Activated T-helper 1 cell treated with anti-CD3 and anti-CD28 coated beads, Interleukin-12 subunit alpha, Interleukin-12 subunit beta, Interleukin-2, Interleukin-4 antibody, amounts not matched to agents 30 ng/mL and 10 ng/mL and 1 ng/mL, durations not matched to agents 14 hours and 24 hours and 36 hours (primary cell): ENCODE results near the gene RGR. TPM values are rescaled to one million over a fixed set of nuclear protein-coding genes. Genes with fewer than 3 reads are reported as not detected.
"Not testable (repeated sequence)": the region's sequence is repeated elsewhere in the genome, so short reads cannot be mapped to it uniquely, and the experiment has no call there.

Experiments
- DNase-seq: peaks from one replicate; pipeline ENCODE4 v3.0.0; 2021; ENCODE audit warnings: low spot score
- H3K27ac Mint-ChIP-seq: one replicate; pipeline ENCODE4 v1.8.0; 2021; ENCODE audit warnings: mild to moderate bottlenecking, mixed read lengths
- H3K27me3 Mint-ChIP-seq: one replicate; pipeline ENCODE4 v1.8.0; 2022; ENCODE audit warnings: mild to moderate bottlenecking, moderate library complexity, mixed read lengths; ENCODE audit not compliant: insufficient read depth
- H3K36me3 Mint-ChIP-seq: one replicate; pipeline ENCODE4 v1.8.0; 2021; ENCODE audit warnings: low read depth, mixed read lengths
- H3K4me1 Mint-ChIP-seq: one replicate; pipeline ENCODE4 v1.8.0; 2021; ENCODE audit warnings: low read depth, mixed read lengths
- H3K4me3 Mint-ChIP-seq: one replicate; pipeline ENCODE4 v1.8.0; 2021; ENCODE audit warnings: mild to moderate bottlenecking, moderate library complexity, mixed read lengths
- H3K9me3 Mint-ChIP-seq: one replicate; pipeline ENCODE4 v1.8.0; 2021; ENCODE audit warnings: mixed read lengths
- intact Hi-C: fragments of 100-400 bp; cut with micrococcal nuclease; formaldehyde crosslinking; loops from one replicate; pipeline ENCODE4 v1.15.1; 2024
- total RNA-seq: library from RNA; stranded (reverse); gene quantifications from 2 replicates; pipeline ENCODE4 v1.2.3, GENCODE V29; 2022

RGR gene
- total RNA-seq, 1 donor from 2014 or later: not detected

GRCh38 chr10:84267503-84268126, 22.8 kb downstream of the RGR start:
- Mint-ChIP-seq H3K27me3 (peaks cover 10% of the 10 kb centered on the region), H3K9me3 (no peaks in the 10 kb centered on the region), H3K4me1 (peaks cover 26% of the 10 kb centered on the region), H3K4me3 (no peak overlapping the region), H3K27ac (no peak overlapping the region), H3K36me3 (no peaks in the 10 kb centered on the region)
- DNase-seq: peak; percentile 62
- intact Hi-C loops: loop anchor here (1.0 to 10.0 kb wide), 4 partner anchors 26 to 447 kb away; partner anchors contain the start of gene CCSER2

GRCh38 chr10:84269162-84269561, 24.3 kb downstream of the RGR start:
- H3K4me3 Mint-ChIP-seq: no peak overlapping the region
- no peaks in the 10 kb centered on the region for H3K36me3 Mint-ChIP-seq
- no peak overlapping the region for H3K27ac Mint-ChIP-seq
- DNase-seq: no peak
- H3K4me1 Mint-ChIP-seq: peaks cover 26% of the 10 kb centered on the region
- no peaks in the 10 kb centered on the region for H3K9me3 Mint-ChIP-seq
- intact Hi-C loops: loop anchor here (5.0 to 10.0 kb wide), 2 partner anchors 38 to 446 kb away; no protein-coding TSS in a partner anchor
- H3K27me3 Mint-ChIP-seq: peaks cover 3% of the 10 kb centered on the region

DNA sequence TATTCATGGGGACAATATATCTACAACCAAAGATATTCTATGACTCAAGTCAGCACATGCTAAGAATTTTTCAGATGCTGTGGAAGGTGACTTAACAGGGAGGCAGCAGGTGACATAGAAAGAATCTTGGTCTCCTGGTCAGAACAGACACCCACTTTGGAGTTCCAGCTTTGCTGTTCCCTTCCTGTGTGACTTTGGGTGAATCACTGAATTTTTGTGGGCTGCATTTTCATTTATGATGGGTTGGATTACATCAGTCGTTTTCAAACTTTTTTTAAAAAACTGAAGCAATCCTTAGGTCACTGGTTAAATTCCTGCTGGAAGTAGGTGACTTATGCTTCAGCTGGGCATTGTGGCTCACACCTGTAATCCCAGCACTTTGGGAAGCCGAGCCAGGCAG, 24.9 kb downstream of the RGR start:
- intact Hi-C loops: loop anchor here (5.0 to 10.0 kb wide), 2 partner anchors 38 to 445 kb away; no protein-coding TSS in a partner anchor
- Mint-ChIP-seq H3K27ac (no peak overlapping the region), H3K36me3 (no peaks in the 10 kb centered on the region), H3K27me3 (no peaks in the 10 kb centered on the region), H3K9me3 (no peaks in the 10 kb centered on the region), H3K4me3 (no peak overlapping the region), H3K4me1 (peaks cover 21% of the 10 kb centered on the region)
- DNase-seq: no peak

DNA sequence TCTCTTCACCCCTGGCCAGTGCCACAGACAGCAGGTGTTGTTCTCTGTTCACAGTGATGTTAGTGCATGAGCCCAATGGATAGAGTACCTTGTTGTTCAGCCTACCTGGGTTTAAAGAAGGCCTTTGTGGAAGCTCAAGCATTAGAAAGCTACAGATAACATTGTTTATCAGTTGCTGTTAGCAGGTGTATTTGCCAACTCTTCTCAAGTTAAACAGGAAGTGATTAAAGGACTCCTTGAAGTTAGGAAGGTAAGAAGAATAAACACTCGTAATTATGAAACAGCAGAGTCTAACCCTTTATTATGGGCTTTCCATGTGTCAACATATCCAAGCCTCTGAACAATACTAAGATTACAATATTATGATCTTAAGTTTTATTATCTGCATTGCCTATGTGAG, 25.9 kb downstream of the RGR start:
- intact Hi-C loops: no loop called here
- H3K9me3 Mint-ChIP-seq: no peaks in the 10 kb centered on the region
- H3K27ac Mint-ChIP-seq: no peak overlapping the region
- peaks cover 5% of the 10 kb centered on the region for H3K27me3 Mint-ChIP-seq
- H3K4me3 Mint-ChIP-seq: no peak overlapping the region
- no peaks in the 10 kb centered on the region for H3K36me3 Mint-ChIP-seq
- H3K4me1 Mint-ChIP-seq: peaks cover 18% of the 10 kb centered on the region
- no peak for DNase-seq

- H3K27me3 Mint-ChIP-seq: peaks cover 32% of the 10 kb centered on the region
- H3K4me1 Mint-ChIP-seq, H3K9me3 Mint-ChIP-seq, intact Hi-C loops, H3K27ac Mint-ChIP-seq, H3K36me3 Mint-ChIP-seq, H3K4me3 Mint-ChIP-seq, DNase-seq: not testable (repeated sequence)
These were observed 35.1 kb downstream of the RGR start for GRCh38 chr10:84279876-84280475.

DNA sequence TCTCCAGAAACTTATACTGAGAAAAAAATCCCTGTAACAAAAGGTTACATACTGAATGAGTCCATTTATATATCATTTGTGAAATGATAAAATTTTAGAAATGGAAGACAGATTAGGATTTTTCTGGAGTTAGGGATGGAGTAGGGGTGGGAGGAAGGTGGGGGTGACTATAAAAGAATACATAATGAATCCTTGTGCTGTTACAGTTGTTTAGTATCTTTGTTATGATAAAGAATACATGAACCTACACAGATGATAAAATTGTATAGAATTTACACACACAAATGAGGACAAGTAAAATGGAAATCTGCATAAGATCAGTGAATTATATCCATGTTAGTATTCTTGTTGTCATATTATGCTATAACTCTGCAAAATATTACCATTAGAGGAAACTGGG, 41.8 kb downstream of the RGR start:
- intact Hi-C loops: no loop called here
- no peak overlapping the region for H3K4me3 Mint-ChIP-seq
- H3K4me1 Mint-ChIP-seq: no peaks in the 10 kb centered on the region
- H3K27me3 Mint-ChIP-seq: peaks cover 23% of the 10 kb centered on the region
- no peaks in the 10 kb centered on the region for H3K36me3 Mint-ChIP-seq
- no peak overlapping the region for H3K27ac Mint-ChIP-seq
- DNase-seq: no peak
- H3K9me3 Mint-ChIP-seq: no peaks in the 10 kb centered on the region

DNA sequence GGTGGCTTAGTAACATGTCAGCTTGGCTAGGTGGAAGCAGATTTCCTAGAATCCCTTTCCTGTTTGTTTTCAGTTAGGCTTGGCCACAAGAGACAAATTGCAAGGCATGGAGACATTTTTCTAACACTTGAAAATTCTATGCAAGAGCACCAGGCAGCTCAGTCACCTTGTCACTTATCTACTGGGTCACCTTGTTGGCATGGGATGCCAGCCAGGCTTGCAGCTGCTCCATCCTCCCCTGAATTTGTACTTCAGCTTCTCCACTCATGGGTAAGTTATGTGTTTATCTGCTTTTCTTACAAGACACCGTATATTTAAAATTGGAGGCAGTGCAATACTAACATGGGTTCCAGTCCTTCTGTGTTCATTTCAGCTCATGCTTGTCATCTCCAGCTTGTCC, 43.3 kb downstream of the RGR start:
- Mint-ChIP-seq H3K4me1 (no peaks in the 10 kb centered on the region), H3K9me3 (no peaks in the 10 kb centered on the region), H3K27me3 (peaks cover 22% of the 10 kb centered on the region), H3K27ac (no peak overlapping the region), H3K36me3 (no peaks in the 10 kb centered on the region), H3K4me3 (no peak overlapping the region)
- intact Hi-C loops: no loop called here
- no peak for DNase-seq

- H3K36me3 Mint-ChIP-seq: no peaks in the 10 kb centered on the region
- peaks cover 22% of the 10 kb centered on the region for H3K27me3 Mint-ChIP-seq
- intact Hi-C loops: no loop called here
- no peak overlapping the region for H3K27ac Mint-ChIP-seq
- no peak overlapping the region for H3K4me3 Mint-ChIP-seq
- DNase-seq: no peak
- peaks cover 15% of the 10 kb centered on the region for H3K4me1 Mint-ChIP-seq
- H3K9me3 Mint-ChIP-seq: no peaks in the 10 kb centered on the region
These were observed 44.8 kb downstream of the RGR start for GRCh38 chr10:84289521-84290200.

GRCh38 chr10:84290235-84290634, 45.4 kb downstream of the RGR start:
- DNase-seq: no peak
- H3K4me3 Mint-ChIP-seq: no peak overlapping the region
- no peaks in the 10 kb centered on the region for H3K36me3 Mint-ChIP-seq
- peaks cover 20% of the 10 kb centered on the region for H3K4me1 Mint-ChIP-seq
- H3K27me3 Mint-ChIP-seq: peaks cover 22% of the 10 kb centered on the region
- intact Hi-C loops: no loop called here
- H3K27ac Mint-ChIP-seq: no peak overlapping the region
- no peaks in the 10 kb centered on the region for H3K9me3 Mint-ChIP-seq

GRCh38 chr10:84291384-84291783, 46.5 kb downstream of the RGR start:
- Mint-ChIP-seq H3K9me3 (no peaks in the 10 kb centered on the region), H3K4me1 (peaks cover 22% of the 10 kb centered on the region), H3K27me3 (peaks cover 20% of the 10 kb centered on the region), H3K36me3 (no peaks in the 10 kb centered on the region), H3K27ac (no peak overlapping the region), H3K4me3 (no peak overlapping the region)
- intact Hi-C loops: no loop called here
- no peak for DNase-seq

GRCh38 chr10:84292502-84292901, 47.6 kb downstream of the RGR start:
- Mint-ChIP-seq H3K27ac (no peak overlapping the region), H3K4me3 (no peak overlapping the region), H3K9me3 (no peaks in the 10 kb centered on the region), H3K4me1 (peaks cover 22% of the 10 kb centered on the region), H3K36me3 (no peaks in the 10 kb centered on the region), H3K27me3 (peaks cover 20% of the 10 kb centered on the region)
- intact Hi-C loops: no loop called here
- DNase-seq: no peak

GRCh38 chr10:84293171-84293570, 48.3 kb downstream of the RGR start:
- H3K36me3 Mint-ChIP-seq: no peaks in the 10 kb centered on the region
- intact Hi-C loops: loop anchor here (1.0 kb wide), 2 partner anchors 26 to 36 kb away; no protein-coding TSS in a partner anchor
- H3K4me1 Mint-ChIP-seq: peaks cover 22% of the 10 kb centered on the region
- no peak for DNase-seq
- no peaks in the 10 kb centered on the region for H3K9me3 Mint-ChIP-seq
- peaks cover 17% of the 10 kb centered on the region for H3K27me3 Mint-ChIP-seq
- H3K27ac Mint-ChIP-seq: peak overlapping the region; percentile 33
- no peak overlapping the region for H3K4me3 Mint-ChIP-seq

- peak overlapping the region; percentile 33 for H3K27ac Mint-ChIP-seq
- no peaks in the 10 kb centered on the region for H3K36me3 Mint-ChIP-seq
- H3K4me3 Mint-ChIP-seq: no peak overlapping the region
- intact Hi-C loops: loop anchor here (1.0 kb wide), 3 partner anchors 14 to 36 kb away; no protein-coding TSS in a partner anchor
- H3K9me3 Mint-ChIP-seq: no peaks in the 10 kb centered on the region
- H3K4me1 Mint-ChIP-seq: peaks cover 22% of the 10 kb centered on the region
- H3K27me3 Mint-ChIP-seq: peaks cover 15% of the 10 kb centered on the region
- peak; percentile 11 for DNase-seq
These were observed 48.7 kb downstream of the RGR start for GRCh38 chr10:84293574-84294016.
